Caco-2 (cell line): ENCODE measurements around the gene CAMKK2. TPM values are rescaled to one million over a fixed set of nuclear protein-coding genes. Genes with fewer than 3 reads are reported as not detected.

ENCODE experiments used
- BruUV-seq: library from RNA; stranded (reverse); fragments of 400-500 nt; replicated peaks from 2 replicates; lab custom pipeline; 2021; lab: Mats Ljungman, UMichigan
- CTCF ChIA-PET: fragments of 300-600 bp; sonication (Branson Sonifier 250); formaldehyde crosslinking; loops from one replicate; lab custom pipeline; 2022; ENCODE audit warnings: antibody characterized with exemption; lab: Charles Lee
- POLR2A ChIA-PET: fragments of 300-600 bp; sonication (Branson Sonifier 250); formaldehyde crosslinking; loops from one replicate; lab custom pipeline; 2022; ENCODE audit warnings: antibody characterized with exemption; lab: Charles Lee
- DNase-seq, 2 experiments: peaks; one replicate each; pipeline versions ENCODE4 v3.0.0 to v3.0.0-alpha.2; 2020 to 2022
- H3K27me3 ChIP-seq: replicated peaks from 2 replicates; pipeline ENCODE4 v1.6.0; 2011; ENCODE audit warnings: low read length; ENCODE audit not compliant: control insufficient read depth, insufficient read depth
- H3K36me3 ChIP-seq: 2 replicates; pipeline ENCODE4 v1.5.1; 2011; ENCODE audit warnings: low read length; ENCODE audit not compliant: control insufficient read depth, insufficient read depth
- H3K4me1 ChIP-seq: fragments of 250-450 bp; sonication (Bioruptor Pico); 2 replicates; pipeline ENCODE4 v1.5.1; 2020; ENCODE audit warnings: mild to moderate bottlenecking
- H3K4me3 ChIP-seq: 2 replicates; pipeline ENCODE4 v1.5.1; 2011; ENCODE audit warnings: low read depth, mild to moderate bottlenecking, control low read depth, low read length
- H3K9me3 ChIP-seq: fragments of 250-450 bp; sonication (Bioruptor Pico); 2 replicates; pipeline ENCODE4 v1.5.1; 2020; ENCODE audit warnings: mild to moderate bottlenecking, moderate library complexity
- H3K27ac Mint-ChIP-seq: one replicate; pipeline ENCODE4 v1.8.0; 2022; ENCODE audit warnings: mixed read lengths; ENCODE audit not compliant: unreplicated experiment
- H3K27me3 Mint-ChIP-seq: one replicate; pipeline ENCODE4 v1.8.0; 2022; ENCODE audit warnings: mixed read lengths; ENCODE audit not compliant: insufficient read depth, unreplicated experiment
- H3K36me3 Mint-ChIP-seq: one replicate; pipeline ENCODE4 v1.8.0; 2022; ENCODE audit warnings: mild to moderate bottlenecking, mixed read lengths; ENCODE audit not compliant: insufficient read depth, unreplicated experiment
- H3K4me1 Mint-ChIP-seq: one replicate; pipeline ENCODE4 v1.8.0; 2022; ENCODE audit warnings: low read depth, mixed read lengths; ENCODE audit not compliant: unreplicated experiment
- H3K4me3 Mint-ChIP-seq: one replicate; pipeline ENCODE4 v1.8.0; 2022; ENCODE audit warnings: mild to moderate bottlenecking, moderate library complexity, mixed read lengths; ENCODE audit not compliant: unreplicated experiment
- H3K9me3 Mint-ChIP-seq: one replicate; pipeline ENCODE4 v1.8.0; 2022; ENCODE audit warnings: mixed read lengths; ENCODE audit not compliant: unreplicated experiment
- CTCF ChIP-seq, 2 experiments: fragments of 200-600 bp in 1 of 2; IDR thresholded peaks; 1 replicate in 1 of 2; 2 replicates in 1 of 2; pipeline versions ENCODE4 v1.5.1 to v1.8.0; 2011 to 2022; ENCODE audit warnings: antibody characterized with exemption in 1 of 2, control low read depth in 1 of 2, inconsistent platforms in 1 of 2, low read depth in 1 of 2, low read length in 1 of 2, mild to moderate bottlenecking in 1 of 2, moderate library complexity in 1 of 2; ENCODE audit not compliant: insufficient read depth in 1 of 2, severe bottlenecking in 1 of 2, unreplicated experiment in 1 of 2
- intact Hi-C: fragments of 100-400 bp; cut with micrococcal nuclease; formaldehyde crosslinking; loops from one replicate; pipeline ENCODE4 v1.10.0; 2022; ENCODE audit not compliant: unreplicated experiment
- total RNA-seq: library from RNA; stranded (reverse); gene quantifications from 2 replicates; pipeline ENCODE4 v1.2.3, GENCODE V29; 2022

CAMKK2 gene
- total RNA-seq, 1 experiment from 2014 or later: 31.0 TPM

- no peak for DNase-seq
- Mint-ChIP-seq H3K4me1 (no peaks in the 10 kb centered on the region), H3K9me3 (no peaks in the 10 kb centered on the region), H3K4me3 (no peak overlapping the region), H3K36me3 (peaks cover 14% of the 10 kb centered on the region), H3K27me3 (no peaks in the 10 kb centered on the region), H3K27ac (no peak overlapping the region)
- no TSS peak for BruUV-seq
- no peaks in the 10 kb centered on the region for H3K27me3 ChIP-seq
- intact Hi-C loops: no loop called here
- H3K9me3 ChIP-seq: no peaks in the 10 kb centered on the region
- no peaks in the 10 kb centered on the region for H3K36me3 ChIP-seq
- ChIA-PET CTCF (no interaction called here), POLR2A (no interaction called here)
- H3K4me1 ChIP-seq: no peaks in the 10 kb centered on the region
- no peak overlapping the region for H3K4me3 ChIP-seq
- TF ChIP-seq CTCF (IDR thresholded peaks at IDR 0.05; ENCODE audit: insufficient read depth in 1 of 2, low read depth in 1 of 2, low read length in 1 of 2, severe bottlenecking in 1 of 2, unreplicated experiment in 1 of 2): no peak
Measured at GRCh38 chr12:121304306-121304705, 7.8 kb upstream of the CAMKK2 start.

GRCh38 chr12:121301876-121302275 lies 5.4 kb upstream of the CAMKK2 start:
- no peak overlapping the region for H3K27ac Mint-ChIP-seq
- H3K9me3 Mint-ChIP-seq: no peaks in the 10 kb centered on the region
- no peak overlapping the region for H3K4me3 Mint-ChIP-seq
- intact Hi-C loops: no loop called here
- no peaks in the 10 kb centered on the region for H3K36me3 ChIP-seq
- DNase-seq: no peak
- ChIA-PET POLR2A (no interaction called here), CTCF (no interaction called here)
- TF ChIP-seq CTCF (IDR thresholded peaks at IDR 0.05; ENCODE audit: insufficient read depth in 1 of 2, low read depth in 1 of 2, low read length in 1 of 2, severe bottlenecking in 1 of 2, unreplicated experiment in 1 of 2): no peak
- H3K4me1 Mint-ChIP-seq: no peaks in the 10 kb centered on the region
- no peaks in the 10 kb centered on the region for H3K9me3 ChIP-seq
- no peaks in the 10 kb centered on the region for H3K36me3 Mint-ChIP-seq
- no peaks in the 10 kb centered on the region for H3K27me3 Mint-ChIP-seq
- H3K4me1 ChIP-seq: no peaks in the 10 kb centered on the region
- no peaks in the 10 kb centered on the region for H3K27me3 ChIP-seq
- BruUV-seq: no TSS peak
- H3K4me3 ChIP-seq: no peak overlapping the region

- POLR2A ChIA-PET: interaction anchor here (0.6 kb wide), 1 partner anchor 409 kb away, joined by 13 read pairs; no protein-coding TSS in a partner anchor
- CTCF ChIA-PET: no interaction called here
- TF ChIP-seq CTCF (IDR thresholded peaks at IDR 0.05; ENCODE audit: insufficient read depth in 1 of 2, low read depth in 1 of 2, low read length in 1 of 2, severe bottlenecking in 1 of 2, unreplicated experiment in 1 of 2): no peak
Measured at GRCh38 chr12:121300083-121300819, 3.7 kb upstream of the CAMKK2 start.

More at GRCh38 chr12:121300083-121300819, 3.7 kb upstream of the CAMKK2 start:
- Mint-ChIP-seq H3K4me3 (no peak overlapping the region), H3K27me3 (no peaks in the 10 kb centered on the region), H3K36me3 (no peaks in the 10 kb centered on the region), H3K9me3 (no peaks in the 10 kb centered on the region), H3K27ac (no peak overlapping the region), H3K4me1 (no peaks in the 10 kb centered on the region)
- BruUV-seq: no TSS peak
- DNase-seq: no peak
- intact Hi-C loops: no loop called here
- H3K36me3 ChIP-seq: no peaks in the 10 kb centered on the region
- H3K9me3 ChIP-seq: no peaks in the 10 kb centered on the region
- no peaks in the 10 kb centered on the region for H3K4me1 ChIP-seq
- H3K4me3 ChIP-seq: no peak overlapping the region
- H3K27me3 ChIP-seq: no peaks in the 10 kb centered on the region
